Germinal center (tissue), 1 donor: ENCODE measurements around the gene LCK.
"Not testable (repeated sequence)": the region's sequence is repeated elsewhere in the genome, so short reads cannot be mapped to it uniquely, and the experiment has no call there.

Source experiments
- DNase-seq: peaks from one replicate; pipeline ENCODE4 v3.0.0; 2012; ENCODE audit warnings: mixed read lengths, low spot score

The LCK gene

DNA sequence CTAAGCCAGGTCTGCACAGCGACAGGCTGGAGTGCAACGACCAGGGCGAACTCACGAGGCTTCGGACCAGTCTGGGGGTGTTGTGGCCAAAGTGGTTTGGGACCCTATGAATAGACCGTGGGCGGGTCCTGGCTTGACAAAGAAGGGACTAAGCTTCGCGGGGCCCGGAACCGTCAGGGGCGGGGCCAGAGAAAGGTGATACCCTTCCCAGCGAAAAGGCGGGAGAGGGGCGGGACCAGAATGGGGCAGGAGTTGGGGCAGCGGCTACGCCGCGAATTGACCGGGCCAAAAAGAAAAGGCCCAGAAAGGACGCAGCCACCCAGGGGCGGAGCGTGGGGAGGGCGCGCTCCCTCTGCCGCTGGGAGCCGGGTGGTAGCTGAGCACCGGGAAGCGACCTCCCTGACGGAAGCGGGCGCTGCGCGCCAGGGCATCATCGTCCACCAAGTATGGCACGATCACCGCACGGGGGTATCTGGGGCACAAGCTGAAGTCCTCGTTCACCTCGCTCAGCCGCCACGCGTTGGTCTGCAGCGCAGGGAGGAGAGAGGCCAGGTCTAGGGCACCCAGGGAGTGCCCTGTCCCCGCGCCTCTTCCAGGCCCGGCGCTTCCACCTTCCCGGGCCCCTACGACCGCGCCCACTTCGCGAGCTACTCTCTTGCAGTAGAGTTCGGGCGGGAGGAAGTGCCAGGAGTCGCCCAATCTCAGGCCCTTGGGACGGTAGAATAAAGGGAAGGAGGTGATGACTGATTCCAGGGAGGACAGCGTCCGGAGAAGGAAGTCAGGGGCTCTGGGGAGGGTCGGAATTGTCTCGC, 10.7 kb upstream of the LCK start:
- peak; percentile 61 for DNase-seq

GRCh38 chr1:32241001-32241763, 9.9 kb upstream of the LCK start:
- peak; percentile 56 for DNase-seq

- no peak for DNase-seq
Measured at GRCh38 chr1:32242341-32242851, 8.7 kb upstream of the LCK start.

- DNase-seq, result no peak
Measured at GRCh38 chr1:32246888-32247273, 4.2 kb upstream of the LCK start, which contains the start of gene FAM167B. TSS of gene FAM167B (plus strand) at chr1:32247222. CDS start at chr1:32247422, 200 bp downstream.

- DNase-seq, result no peak
Measured at GRCh38 chr1:32247452-32247851, 3.6 kb upstream of the LCK start.

- DNase-seq, result peak; percentile 78
Measured at GRCh38 chr1:32247983-32248889, 2.8 kb upstream of the LCK start.

DNA sequence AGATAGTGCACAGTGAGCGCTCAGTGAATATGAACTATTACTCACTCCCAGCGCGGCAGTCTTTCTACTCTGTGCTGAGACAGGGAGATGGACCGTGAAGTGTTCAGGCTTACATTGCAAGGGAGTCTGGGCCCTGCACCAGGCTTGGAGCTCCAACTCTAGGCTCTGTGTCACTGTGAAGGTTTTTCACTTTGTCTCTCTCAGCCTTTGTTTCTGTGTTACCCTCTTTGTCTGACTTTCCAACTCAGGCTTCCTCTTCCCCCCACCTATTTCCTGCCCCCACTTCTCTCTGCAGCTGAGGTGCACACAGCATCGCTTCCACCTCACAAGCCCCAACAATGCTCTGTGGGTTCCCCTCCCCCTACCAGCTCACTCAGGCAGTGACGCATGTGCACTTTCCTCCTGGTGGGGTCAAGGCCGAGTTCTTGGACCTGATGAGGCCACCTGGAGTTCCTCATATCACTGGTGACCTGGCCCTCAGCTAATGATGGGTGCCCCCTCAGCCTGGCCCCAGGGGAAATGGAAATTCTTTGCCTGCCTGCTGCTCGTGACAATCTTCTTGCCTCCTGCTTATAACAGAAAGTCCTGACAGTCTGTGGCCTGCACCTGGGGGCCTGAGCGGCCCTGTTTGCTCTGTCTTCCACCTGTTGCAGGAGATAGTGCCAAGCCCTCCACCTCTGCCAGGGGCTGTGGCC, 1.1 kb upstream of the LCK start:
- DNase-seq, result peak; percentile 88

GRCh38 chr1:32255072-32256071, 4.3 kb downstream of the LCK start:
- DNase-seq, result no peak

- DNase-seq, result no peak
Measured at GRCh38 chr1:32256473-32257226, 5.6 kb downstream of the LCK start.

GRCh38 chr1:32257227-32257508, 6.1 kb downstream of the LCK start:
- DNase-seq, result no peak

GRCh38 chr1:32263236-32263593, 12.2 kb downstream of the LCK start:
- DNase-seq, result not testable (repeated sequence)

- peak; percentile 69 for DNase-seq
Measured at GRCh38 chr1:32263744-32264143, 12.7 kb downstream of the LCK start.

DNA sequence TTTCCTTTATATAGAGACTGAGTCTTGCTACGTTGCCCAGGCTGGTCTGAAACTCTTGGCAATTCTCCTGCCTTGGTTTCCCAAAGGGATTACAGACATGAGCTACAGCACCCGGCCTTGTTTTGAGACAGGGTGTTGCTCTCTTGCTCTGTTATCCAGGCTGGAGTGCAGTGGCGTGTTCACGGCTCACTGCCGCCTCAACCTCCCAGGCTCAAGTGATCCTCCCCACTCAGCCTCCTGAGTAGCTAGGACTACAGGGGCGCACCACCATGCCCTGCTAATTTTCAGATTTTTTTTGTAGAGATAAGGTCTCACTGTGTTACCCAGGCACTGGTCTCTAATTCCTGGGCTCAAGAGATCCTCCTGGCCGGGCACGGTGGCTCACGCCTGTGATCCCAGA, 14.8 kb downstream of the LCK start:
- no peak for DNase-seq

DNA sequence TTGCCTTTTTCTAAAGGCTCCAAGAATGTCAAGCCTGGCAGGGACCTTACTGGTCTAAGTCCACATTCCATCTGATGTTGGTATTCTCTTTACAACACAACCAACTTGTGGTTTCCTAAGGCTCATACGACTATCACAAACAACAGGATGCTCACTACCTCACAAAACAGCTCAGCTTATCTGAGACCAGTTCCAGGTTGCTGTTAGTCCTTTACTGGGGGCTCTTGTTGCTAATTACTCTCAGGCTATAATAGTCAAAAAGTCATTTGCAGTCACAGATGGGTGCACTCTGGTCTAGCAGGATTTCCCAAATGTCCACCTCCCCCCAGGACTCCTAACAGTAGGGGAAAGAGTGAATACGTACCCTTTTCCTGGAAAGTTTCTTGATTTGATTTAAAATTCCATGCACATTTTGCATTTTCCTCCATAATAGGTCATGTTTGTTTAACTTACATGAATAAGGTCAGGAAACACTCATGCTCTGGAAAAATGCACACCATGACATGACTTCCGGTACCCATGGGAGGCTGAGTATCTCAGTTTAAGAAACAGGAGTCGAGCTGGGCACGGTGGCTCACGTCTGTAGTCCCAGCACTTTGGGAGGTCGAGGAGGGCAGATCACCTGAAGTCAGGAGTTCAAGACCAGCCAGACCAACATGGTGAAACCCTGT, 16.0 kb downstream of the LCK start:
- no peak for DNase-seq

GRCh38 chr1:32269744-32270143, 18.7 kb downstream of the LCK start:
- no peak for DNase-seq

GRCh38 chr1:32272557-32273390, 21.7 kb downstream of the LCK start:
- DNase-seq, result no peak

DNA sequence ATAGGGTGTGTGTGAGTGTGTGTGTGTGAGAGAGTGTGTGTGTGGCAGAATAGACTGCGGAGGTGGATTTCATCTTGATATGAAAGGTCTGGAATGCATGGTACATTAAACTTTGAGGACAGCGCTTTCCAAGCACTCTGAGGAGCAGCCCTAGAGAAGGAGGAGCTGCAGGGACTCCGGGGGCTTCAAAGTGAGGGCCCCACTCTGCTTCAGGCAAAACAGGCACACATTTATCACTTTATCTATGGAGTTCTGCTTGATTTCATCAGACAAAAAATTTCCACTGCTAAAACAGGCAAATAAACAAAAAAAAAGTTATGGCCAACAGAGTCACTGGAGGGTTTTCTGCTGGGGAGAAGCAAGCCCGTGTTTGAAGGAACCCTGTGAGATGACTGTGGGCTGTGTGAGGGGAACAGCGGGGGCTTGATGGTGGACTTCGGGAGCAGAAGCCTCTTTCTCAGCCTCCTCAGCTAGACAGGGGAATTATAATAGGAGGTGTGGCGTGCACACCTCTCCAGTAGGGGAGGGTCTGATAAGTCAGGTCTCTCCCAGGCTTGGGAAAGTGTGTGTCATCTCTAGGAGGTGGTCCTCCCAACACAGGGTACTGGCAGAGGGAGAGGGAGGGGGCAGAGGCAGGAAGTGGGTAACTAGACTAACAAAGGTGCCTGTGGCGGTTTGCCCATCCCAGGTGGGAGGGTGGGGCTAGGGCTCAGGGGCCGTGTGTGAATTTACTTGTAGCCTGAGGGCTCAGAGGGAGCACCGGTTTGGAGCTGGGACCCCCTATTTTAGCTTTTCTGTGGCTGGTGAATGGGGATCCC, 22.5 kb downstream of the LCK start:
- peak; percentile 60 for DNase-seq
